ENCODE measurements around the gene SPAG16.

GRCh38 chr2:213411582-213412289 is 127.5 kb downstream of the SPAG16 start:
- TF ChIP-seq CTCF (IDR thresholded peaks at IDR 0.05): no peak
- TF ChIP-seq POLR2AphosphoS5 (IDR thresholded peaks at IDR 0.05; ENCODE audit: low read depth, low read length): no peak

Measured in Panc1 (cell line).